ENCODE measurements around the gene MRPS22.

DNA sequence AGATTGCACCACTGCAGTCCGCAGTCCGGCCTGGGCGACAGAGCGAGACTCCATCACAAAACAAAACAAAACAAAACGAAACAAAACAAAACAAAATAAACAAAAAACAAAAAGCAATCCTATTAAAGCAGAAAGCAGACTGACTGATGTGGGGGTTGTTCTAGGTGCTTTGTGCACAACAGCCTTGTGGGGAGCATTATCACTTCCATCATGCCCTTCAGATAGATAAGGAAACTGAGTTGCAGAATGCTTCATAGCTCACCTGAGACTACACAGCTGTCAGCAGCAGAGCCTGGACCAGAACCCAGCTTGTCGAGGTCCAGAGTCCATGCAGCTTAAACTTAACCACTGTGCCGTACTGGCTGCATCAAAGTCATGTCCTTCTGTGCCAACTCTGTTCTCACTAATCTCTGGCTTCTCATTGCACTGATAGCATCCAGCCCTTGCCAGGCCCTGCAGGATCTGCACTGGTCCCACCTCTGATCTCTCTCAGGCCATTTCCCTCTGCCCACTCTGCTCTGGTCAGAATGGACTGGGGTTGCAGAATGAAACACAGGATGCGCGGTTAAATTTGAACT, 47.6 kb upstream of the MRPS22 start:
- TF ChIP-seq, protein P1, sequence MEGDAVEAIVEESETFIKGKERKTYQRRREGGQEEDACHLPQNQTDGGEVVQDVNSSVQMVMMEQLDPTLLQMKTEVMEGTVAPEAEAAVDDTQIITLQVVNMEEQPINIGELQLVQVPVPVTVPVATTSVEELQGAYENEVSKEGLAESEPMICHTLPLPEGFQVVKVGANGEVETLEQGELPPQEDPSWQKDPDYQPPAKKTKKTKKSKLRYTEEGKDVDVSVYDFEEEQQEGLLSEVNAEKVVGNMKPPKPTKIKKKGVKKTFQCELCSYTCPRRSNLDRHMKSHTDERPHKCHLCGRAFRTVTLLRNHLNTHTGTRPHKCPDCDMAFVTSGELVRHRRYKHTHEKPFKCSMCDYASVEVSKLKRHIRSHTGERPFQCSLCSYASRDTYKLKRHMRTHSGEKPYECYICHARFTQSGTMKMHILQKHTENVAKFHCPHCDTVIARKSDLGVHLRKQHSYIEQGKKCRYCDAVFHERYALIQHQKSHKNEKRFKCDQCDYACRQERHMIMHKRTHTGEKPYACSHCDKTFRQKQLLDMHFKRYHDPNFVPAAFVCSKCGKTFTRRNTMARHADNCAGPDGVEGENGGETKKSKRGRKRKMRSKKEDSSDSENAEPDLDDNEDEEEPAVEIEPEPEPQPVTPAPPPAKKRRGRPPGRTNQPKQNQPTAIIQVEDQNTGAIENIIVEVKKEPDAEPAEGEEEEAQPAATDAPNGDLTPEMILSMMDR (IDR thresholded peaks at IDR 0.05), result no peak
- no peak for TF ChIP-seq POLR2A (IDR thresholded peaks at IDR 0.05)
